Left ventricle myocardium superior (tissue), 1 donor: ENCODE measurements around the gene PLCD1. TPM values are rescaled to one million over a fixed set of nuclear protein-coding genes. Genes with fewer than 3 reads are reported as not detected.
"Not testable (repeated sequence)": the region's sequence is repeated elsewhere in the genome, so short reads cannot be mapped to it uniquely, and the experiment has no call there.

Experiments
- ATAC-seq: fragments of 200-7000 bp; cut with Tn5 transposase; one replicate; pipeline ENCODE4 v1.9.1; 2020; ENCODE audit warnings: mild to moderate bottlenecking, moderate library complexity
- DNase-seq: peaks from one replicate; pipeline ENCODE4 v3.0.0-alpha.2; 2020
- intact Hi-C: fragments of 100-400 bp; cut with micrococcal nuclease; formaldehyde crosslinking; loops from one replicate; pipeline ENCODE4 v1.11.0; 2022
- long read RNA-seq: library from polyadenylated mRNA; unstranded; transcript quantifications from one replicate; pipeline ENCODE4 v2.0.0, GENCODE V29; 2021
- total RNA-seq: library from RNA; stranded (reverse); fragmentation: NEBNext Ultra II Directional; extraction: Animal tissue kit (Norgen Biotek cat#: 25700); gene quantifications from one replicate; pipeline ENCODE4 v1.2.1, GENCODE V29; 2021
- donor health status: DM: no; HTN: yes; CAD: no; lungs with severe emphysema.

Gene PLCD1
- total RNA-seq: 6.9 TPM
- long read RNA-seq, transcript PLCD1-204 (15 exons, 2,963 nt): major isoform, 7 of 19 reads
- long read RNA-seq, partial matches to known transcripts: 5 of 19 reads
- long read RNA-seq, other reads (novel, unspliced or antisense): 3 of 19 reads

GRCh38 chr3:38029400-38030125 is at the start of gene PLCD1:
PLCD1 (minus strand) TSS chr3:38029642; CDS start chr3:38029539, 103 bp downstream.
- peak; percentile 62 for ATAC-seq
- peak; percentile 91 for DNase-seq
- intact Hi-C loops: no loop called here

- ATAC-seq, intact Hi-C loops, DNase-seq: not testable (repeated sequence)
Measured at GRCh38 chr3:38077073-38077472, 47.6 kb upstream of the PLCD1 start.

GRCh38 chr3:38070013-38070412 is 40.6 kb upstream of the PLCD1 start:
- no peak for DNase-seq
- intact Hi-C loops: no loop called here
- no peak for ATAC-seq

- intact Hi-C loops: no loop called here
- DNase-seq (no peak), ATAC-seq (no peak)
Measured at GRCh38 chr3:38067508-38068233, 38.2 kb upstream of the PLCD1 start.

- intact Hi-C loops, ATAC-seq, DNase-seq: not testable (repeated sequence)
Measured at GRCh38 chr3:38064453-38064852, 35.0 kb upstream of the PLCD1 start.

GRCh38 chr3:38062809-38063208 is 33.4 kb upstream of the PLCD1 start:
- intact Hi-C loops: no loop called here
- DNase-seq (no peak), ATAC-seq (no peak)

- no peak for DNase-seq
- intact Hi-C loops: no loop called here
- ATAC-seq: no peak
Measured at GRCh38 chr3:38059591-38059990, 30.1 kb upstream of the PLCD1 start.

- ATAC-seq: no peak
- intact Hi-C loops: no loop called here
Measured at GRCh38 chr3:38059148-38059547, 29.7 kb upstream of the PLCD1 start.

GRCh38 chr3:38054499-38055001 is 25.1 kb upstream of the PLCD1 start:
- ATAC-seq (no peak), DNase-seq (no peak)
- intact Hi-C loops: no loop called here

More at GRCh38 chr3:38059148-38059547, 29.7 kb upstream of the PLCD1 start:
- DNase-seq: no peak

- intact Hi-C loops, ATAC-seq, DNase-seq: not testable (repeated sequence)
Measured at GRCh38 chr3:38053813-38054498, 24.5 kb upstream of the PLCD1 start.

GRCh38 chr3:38053286-38053685 is 23.8 kb upstream of the PLCD1 start:
- ATAC-seq, intact Hi-C loops, DNase-seq: not testable (repeated sequence)

- no peak for DNase-seq
- intact Hi-C loops: no loop called here
- no peak for ATAC-seq
Measured at GRCh38 chr3:38051131-38051530, 21.7 kb upstream of the PLCD1 start.

GRCh38 chr3:38049358-38050126 is 20.1 kb upstream of the PLCD1 start:
- ATAC-seq (no peak), DNase-seq (no peak)
- intact Hi-C loops: no loop called here

GRCh38 chr3:38047896-38048295 is 18.5 kb upstream of the PLCD1 start:
- DNase-seq (no peak), ATAC-seq (no peak)
- intact Hi-C loops: no loop called here

- intact Hi-C loops: no loop called here
- ATAC-seq (no peak), DNase-seq (no peak)
Measured at GRCh38 chr3:38046821-38047220, 17.4 kb upstream of the PLCD1 start.

- DNase-seq: no peak
- intact Hi-C loops: no loop called here
- ATAC-seq: no peak
Measured at GRCh38 chr3:38046027-38046426, 16.6 kb upstream of the PLCD1 start.

GRCh38 chr3:38043486-38043885 is 14.0 kb upstream of the PLCD1 start:
- intact Hi-C loops: no loop called here
- DNase-seq (no peak), ATAC-seq (no peak)

GRCh38 chr3:38040401-38040800 is 11.0 kb upstream of the PLCD1 start:
- ATAC-seq (no peak), DNase-seq (no peak)
- intact Hi-C loops: no loop called here

GRCh38 chr3:38039899-38040261 is 10.4 kb upstream of the PLCD1 start:
- ATAC-seq (peak; percentile 94), DNase-seq (peak; percentile 73)
- intact Hi-C loops: no loop called here
